ENCODE results near the gene ZNF850.

The ZNF850 gene

GRCh38 chr19:36707134-36707533, 65.5 kb downstream of the ZNF850 start:
- TF ChIP-seq POLR2A (IDR thresholded peaks at IDR 0.05; ENCODE audit: extremely low read depth, insufficient read length) (no peak), MYC (IDR thresholded peaks at IDR 0.05; ENCODE audit: low read depth, low read length) (no peak)
- TF ChIP-seq, protein P1, sequence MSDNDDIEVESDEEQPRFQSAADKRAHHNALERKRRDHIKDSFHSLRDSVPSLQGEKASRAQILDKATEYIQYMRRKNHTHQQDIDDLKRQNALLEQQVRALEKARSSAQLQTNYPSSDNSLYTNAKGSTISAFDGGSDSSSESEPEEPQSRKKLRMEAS (IDR thresholded peaks at IDR 0.05; ENCODE audit: low read depth, low read length): no peak
- TF ChIP-seq, protein P2, sequence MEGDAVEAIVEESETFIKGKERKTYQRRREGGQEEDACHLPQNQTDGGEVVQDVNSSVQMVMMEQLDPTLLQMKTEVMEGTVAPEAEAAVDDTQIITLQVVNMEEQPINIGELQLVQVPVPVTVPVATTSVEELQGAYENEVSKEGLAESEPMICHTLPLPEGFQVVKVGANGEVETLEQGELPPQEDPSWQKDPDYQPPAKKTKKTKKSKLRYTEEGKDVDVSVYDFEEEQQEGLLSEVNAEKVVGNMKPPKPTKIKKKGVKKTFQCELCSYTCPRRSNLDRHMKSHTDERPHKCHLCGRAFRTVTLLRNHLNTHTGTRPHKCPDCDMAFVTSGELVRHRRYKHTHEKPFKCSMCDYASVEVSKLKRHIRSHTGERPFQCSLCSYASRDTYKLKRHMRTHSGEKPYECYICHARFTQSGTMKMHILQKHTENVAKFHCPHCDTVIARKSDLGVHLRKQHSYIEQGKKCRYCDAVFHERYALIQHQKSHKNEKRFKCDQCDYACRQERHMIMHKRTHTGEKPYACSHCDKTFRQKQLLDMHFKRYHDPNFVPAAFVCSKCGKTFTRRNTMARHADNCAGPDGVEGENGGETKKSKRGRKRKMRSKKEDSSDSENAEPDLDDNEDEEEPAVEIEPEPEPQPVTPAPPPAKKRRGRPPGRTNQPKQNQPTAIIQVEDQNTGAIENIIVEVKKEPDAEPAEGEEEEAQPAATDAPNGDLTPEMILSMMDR (IDR thresholded peaks at IDR 0.05; ENCODE audit: low read depth, low read length): no peak
- DNase-seq (ENCODE audit: low read depth): no peak
- no peak overlapping the region for H3K4me3 ChIP-seq (ENCODE audit: low read depth, low read length)

DNA sequence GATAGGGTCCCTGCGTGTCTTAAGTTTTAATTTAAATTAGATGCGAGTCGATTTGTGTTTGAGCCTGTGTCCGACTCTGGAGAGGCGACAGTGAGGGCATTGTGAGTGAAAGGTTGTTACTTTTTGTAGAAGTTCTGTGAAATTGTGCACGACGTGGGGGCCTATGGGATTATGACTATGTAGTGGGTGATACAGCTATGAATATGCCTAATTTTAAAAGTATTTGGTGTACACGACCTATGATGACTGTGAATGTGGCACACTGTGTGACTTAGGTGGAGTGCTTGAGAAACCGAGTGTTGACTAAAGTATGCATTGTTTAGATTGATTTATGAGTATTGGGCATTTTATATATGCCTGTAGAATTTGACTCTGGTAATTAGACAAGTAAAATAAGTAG, 84.5 kb downstream of the ZNF850 start:
- TF ChIP-seq, protein P2 (IDR thresholded peaks at IDR 0.05; ENCODE audit: low read depth, low read length): no peak
- no peak for TF ChIP-seq MYC (IDR thresholded peaks at IDR 0.05; ENCODE audit: low read depth, low read length)
- no peak for TF ChIP-seq POLR2A (IDR thresholded peaks at IDR 0.05; ENCODE audit: extremely low read depth, insufficient read length)
- H3K4me3 ChIP-seq (ENCODE audit: low read depth, low read length): peak overlapping the region; percentile 87
- DNase-seq (ENCODE audit: low read depth): no peak

DNA sequence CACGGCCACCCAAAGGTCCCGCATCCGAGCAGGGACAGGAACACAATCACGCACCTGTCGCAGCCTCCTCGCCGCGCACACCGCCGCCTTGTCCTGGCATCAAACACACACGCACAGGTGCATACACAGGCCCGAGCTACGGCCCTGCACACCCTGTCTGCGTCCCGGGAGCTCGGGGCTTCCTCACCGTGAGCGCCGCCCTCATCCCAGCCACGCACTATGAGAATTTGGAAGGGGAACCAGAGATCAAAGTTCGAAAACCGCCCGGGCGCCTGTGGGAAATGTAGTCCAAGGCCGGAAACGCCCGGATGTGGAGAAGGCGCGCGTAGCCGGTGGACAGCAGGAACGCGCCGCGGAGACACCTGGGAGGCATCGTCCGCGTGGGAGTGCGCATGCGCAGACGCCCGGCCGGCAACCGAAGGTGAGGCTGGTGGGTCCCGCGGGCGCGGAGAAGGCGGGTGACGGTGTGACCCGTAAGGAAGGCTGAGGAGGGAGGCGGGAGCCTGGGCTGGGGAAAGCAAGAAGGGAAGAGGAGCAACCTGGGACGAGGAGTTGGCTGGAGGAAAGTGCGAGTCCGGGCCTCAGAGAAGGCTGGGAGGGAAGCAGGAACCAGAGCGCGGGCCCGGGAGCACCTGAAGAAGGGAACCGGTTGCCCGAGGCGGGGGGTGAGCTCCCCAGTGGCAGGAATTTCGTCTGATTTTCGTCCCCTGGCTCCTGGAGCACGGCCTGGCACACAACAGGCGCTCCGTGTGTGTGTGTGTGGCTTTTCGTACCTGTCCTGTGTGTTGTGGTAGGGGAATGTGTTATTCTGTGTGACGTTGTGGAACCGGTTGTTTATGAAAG, 85.2 kb downstream of the ZNF850 start, which contains the start of gene ZNF567:
TSS of gene ZNF567 (plus strand) at position 399 of the 843 bp plus-strand sequence. CDS start 7,256 bp downstream, outside the sequence.
- TF ChIP-seq, protein P1 (IDR thresholded peaks at IDR 0.05; ENCODE audit: low read depth, low read length): peak; percentile 30; the same call in 1 of the 2 replicates
- TF ChIP-seq MYC (IDR thresholded peaks at IDR 0.05; ENCODE audit: low read depth, low read length): peak; percentile 11; the same call in 1 of the 2 replicates
- TF ChIP-seq, protein P2 (IDR thresholded peaks at IDR 0.05; ENCODE audit: low read depth, low read length): no peak
- peak; percentile 69 for TF ChIP-seq POLR2A (IDR thresholded peaks at IDR 0.05; ENCODE audit: extremely low read depth, insufficient read length)
- DNase-seq (ENCODE audit: low read depth): peak; percentile 92
- H3K4me3 ChIP-seq (ENCODE audit: low read depth, low read length): peak within 1 kb of the TSS; percentile 87

GRCh38 chr19:36686365-36687213, 86.0 kb downstream of the ZNF850 start:
- no peak for DNase-seq (ENCODE audit: low read depth)
- peak overlapping the region; percentile 87 for H3K4me3 ChIP-seq (ENCODE audit: low read depth, low read length)
- TF ChIP-seq, protein P1 (IDR thresholded peaks at IDR 0.05; ENCODE audit: low read depth, low read length): no peak
- TF ChIP-seq POLR2A (IDR thresholded peaks at IDR 0.05; ENCODE audit: extremely low read depth, insufficient read length) (no peak), MYC (IDR thresholded peaks at IDR 0.05; ENCODE audit: low read depth, low read length) (no peak)
- TF ChIP-seq, protein P2 (IDR thresholded peaks at IDR 0.05; ENCODE audit: low read depth, low read length): no peak

- TF ChIP-seq MYC (IDR thresholded peaks at IDR 0.05; ENCODE audit: low read depth, low read length): no peak
- TF ChIP-seq, protein P2 (IDR thresholded peaks at IDR 0.05; ENCODE audit: low read depth, low read length): no peak
- TF ChIP-seq, protein P1 (IDR thresholded peaks at IDR 0.05; ENCODE audit: low read depth, low read length): no peak
- no peak for TF ChIP-seq POLR2A (IDR thresholded peaks at IDR 0.05; ENCODE audit: extremely low read depth, insufficient read length)
- peak; percentile 41 for DNase-seq (ENCODE audit: low read depth)
- H3K4me3 ChIP-seq (ENCODE audit: low read depth, low read length): peak overlapping the region; percentile 87
Measured at GRCh38 chr19:36685835-36686234, 86.8 kb downstream of the ZNF850 start.
